K562 (cell line): ENCODE measurements around the gene PACSIN3. TPM values are rescaled to one million over a fixed set of nuclear protein-coding genes. Genes with fewer than 3 reads are reported as not detected.

Experiments
- CTCFL ChIP-seq: IDR thresholded peaks from 2 replicates; pipeline ENCODE4 v1.6.1; 2011; ENCODE audit warnings: borderline replicate concordance, low read depth, mild to moderate bottlenecking, moderate library complexity, low read length; ENCODE audit not compliant: insufficient read depth, poor library complexity, severe bottlenecking
- E4F1 ChIP-seq: fragments of 250-450 bp; sonication (Bioruptor Pico); IDR thresholded peaks from 2 replicates; pipeline ENCODE4 v1.5.0; 2021; ENCODE audit warnings: mild to moderate bottlenecking, borderline replicate concordance
- MECOM ChIP-seq: fragments of 250-450 bp; sonication (Bioruptor Pico); IDR thresholded peaks from 2 replicates; pipeline ENCODE4 v1.8.0; 2022; ENCODE audit warnings: inconsistent platforms
- POLR2G ChIP-seq: fragments of 200-400 bp; formaldehyde crosslinking; IDR thresholded peaks from 2 replicates; pipeline ENCODE4 v1.6.1; 2017; ENCODE audit warnings: low read depth, mild to moderate bottlenecking, antibody characterized with exemption, low read length, moderate library complexity
- RBFOX2 ChIP-seq: fragments of 200-400 bp; formaldehyde crosslinking; IDR thresholded peaks from 2 replicates; pipeline ENCODE4 v1.6.1; 2017; ENCODE audit warnings: low read depth, mild to moderate bottlenecking, low read length, moderate library complexity
- SP1 ChIP-seq: sonication (generic); formaldehyde crosslinking; IDR thresholded peaks from 2 replicates; pipeline ENCODE4 v1.8.1; 2022; ENCODE audit warnings: mild to moderate bottlenecking, missing genetic modification reagents
- U2AF1 ChIP-seq: fragments of 200-400 bp; formaldehyde crosslinking; optimal IDR thresholded peaks from 2 replicates; pipeline ENCODE3; 2017; ENCODE audit warnings: mild to moderate bottlenecking, low read depth, low read length, moderate library complexity
- ZBTB49 ChIP-seq: sonication (generic); formaldehyde crosslinking; IDR thresholded peaks from 2 replicates; pipeline ENCODE4 v1.8.0; 2022; ENCODE audit warnings: missing genetic modification reagents, mild to moderate bottlenecking, borderline replicate concordance
- polyA plus RNA-seq, 8 experiments: library from polyadenylated mRNA; depleted of rRNA in 4 of 8; stranded (reverse) in 5 of 8; unstranded in 3 of 8; fragments of >200 nt; fragmentation: Nextera tagmentation in 2 of 8; fragmentation: Illumina TruSeq in 1 of 8; extraction: Ambion mirVana in 2 of 8; extraction: Trizol in 1 of 8; gene quantifications; 2 replicates each; pipeline versions ENCODE4 v1.2.1 to v1.2.3, GENCODE V29; 2011 to 2014; ENCODE audit warnings: inconsistent platforms in 1 of 8, missing spikeins in 1 of 8
- total RNA-seq, 7 experiments: library from RNA; depleted of rRNA in 6 of 7; stranded (reverse); fragments of >200 nt in 6 of 7; fragmentation: Illumina TruSeq in 2 of 7; extraction: Trizol in 2 of 7; gene quantifications; 2 replicates each; pipeline versions ENCODE4 v1.2.1 to v1.2.3, GENCODE V29; 2011 to 2021; ENCODE audit warnings: low replicate concordance in 1 of 7
- TF ChIP-seq, protein P1 (sequence below): fragments of 450-650 bp; IDR thresholded peaks from 2 replicates; pipeline ENCODE4 v1.6.1; 2016; ENCODE audit warnings: missing biosample characterization, missing genetic modification characterization

Gene PACSIN3
- total and polyA plus RNA-seq, 9 of the 15 experiments (the other 6 are each of a cell fraction or from before 2014, with no cell fraction given): 0.13 to 18.1 (median 7.1) TPM

GRCh38 chr11:47171061-47171838 is 15.0 kb downstream of the PACSIN3 start (continued):
- TF ChIP-seq U2AF1: no peak
- TF ChIP-seq CTCFL: no peak
- no peak for TF ChIP-seq MECOM (CRISPR knock-in tag)
- TF ChIP-seq, protein P1, sequence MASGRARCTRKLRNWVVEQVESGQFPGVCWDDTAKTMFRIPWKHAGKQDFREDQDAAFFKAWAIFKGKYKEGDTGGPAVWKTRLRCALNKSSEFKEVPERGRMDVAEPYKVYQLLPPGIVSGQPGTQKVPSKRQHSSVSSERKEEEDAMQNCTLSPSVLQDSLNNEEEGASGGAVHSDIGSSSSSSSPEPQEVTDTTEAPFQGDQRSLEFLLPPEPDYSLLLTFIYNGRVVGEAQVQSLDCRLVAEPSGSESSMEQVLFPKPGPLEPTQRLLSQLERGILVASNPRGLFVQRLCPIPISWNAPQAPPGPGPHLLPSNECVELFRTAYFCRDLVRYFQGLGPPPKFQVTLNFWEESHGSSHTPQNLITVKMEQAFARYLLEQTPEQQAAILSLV (tag): no peak
- peak; percentile 26; the same call in 1 of the 2 replicates for TF ChIP-seq POLR2G
- TF ChIP-seq ZBTB49 (CRISPR knock-in tag): no peak
- no peak for TF ChIP-seq E4F1 (CRISPR knock-in tag)
- TF ChIP-seq SP1 (CRISPR knock-in tag): no peak
- peak; percentile 57 for TF ChIP-seq RBFOX2
